NCI-H1048 (cell line): ENCODE measurements around the gene PDCD10.

Source experiments
- DNase-seq: peaks from one replicate; lab custom pipeline; 2025; lab: John Stamatoyannopoulos, UW

Gene PDCD10

DNA sequence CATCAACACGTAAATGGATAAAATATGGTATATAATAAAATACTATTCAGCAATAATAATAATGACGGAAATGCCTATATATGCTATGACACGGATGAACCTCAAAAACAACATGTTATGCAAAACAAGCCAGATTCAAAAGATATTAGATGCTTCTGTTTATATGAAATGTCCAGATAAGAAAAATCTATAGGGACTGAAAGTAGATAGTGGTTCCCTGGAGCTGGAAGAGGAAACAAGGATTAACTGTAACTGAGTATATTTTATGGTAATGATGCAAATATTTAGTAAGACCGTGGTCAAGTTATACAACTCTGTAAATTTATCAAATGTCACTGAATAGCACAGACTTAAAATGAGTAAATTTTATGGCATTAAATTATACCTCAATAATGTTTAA lies 55.2 kb downstream of the PDCD10 start:
- DNase-seq: no peak

GRCh38 chr3:167675848-167676247 lies 58.8 kb downstream of the PDCD10 start:
- no peak for DNase-seq

GRCh38 chr3:167673221-167673620 lies 61.5 kb downstream of the PDCD10 start:
- no peak for DNase-seq

GRCh38 chr3:167671878-167672427 lies 62.7 kb downstream of the PDCD10 start:
- no peak for DNase-seq

DNA sequence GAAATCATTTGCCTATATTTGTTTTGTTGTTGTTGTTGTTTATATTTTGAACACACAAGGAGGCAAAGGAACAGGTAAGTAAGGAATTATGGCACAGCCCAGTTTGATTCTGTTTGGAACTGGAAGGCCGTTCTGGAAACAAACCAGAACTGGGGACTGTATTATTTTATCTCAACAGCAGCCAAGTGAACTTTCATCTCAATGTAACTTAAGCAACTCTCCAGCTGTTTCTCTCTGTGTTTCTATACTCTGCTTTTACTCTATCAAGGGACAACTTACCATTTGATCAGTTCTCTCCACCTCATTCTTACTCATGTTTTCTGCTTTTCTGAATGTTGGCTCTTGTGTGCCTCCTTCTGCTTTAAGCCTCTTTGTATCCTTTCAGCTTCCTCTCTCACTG lies 65.0 kb downstream of the PDCD10 start:
- no peak for DNase-seq

GRCh38 chr3:167668651-167669050 lies 66.0 kb downstream of the PDCD10 start:
- no peak for DNase-seq

GRCh38 chr3:167666563-167666962 lies 68.1 kb downstream of the PDCD10 start:
- DNase-seq: no peak

DNA sequence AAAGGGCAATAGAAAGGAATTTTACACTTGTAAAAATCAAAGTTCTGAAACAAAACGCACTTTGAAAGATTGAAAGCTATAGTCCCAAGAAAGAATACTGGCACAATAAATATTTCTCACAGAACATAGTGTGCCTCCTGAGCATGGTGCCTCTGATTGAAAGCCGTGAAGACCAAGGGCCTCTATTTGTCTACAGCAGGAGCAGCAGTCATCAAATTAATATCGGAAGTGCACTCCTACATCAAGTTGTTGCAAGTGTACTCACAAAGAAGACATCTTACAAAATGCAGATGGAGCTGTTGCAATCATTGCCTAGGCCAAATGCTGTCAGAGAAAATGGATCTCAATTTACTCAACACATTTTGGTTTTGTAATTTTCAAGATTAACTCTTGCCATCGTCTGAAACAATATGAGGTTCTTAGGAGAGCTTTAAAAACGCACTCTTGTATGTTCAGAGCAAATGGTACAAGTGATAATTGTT lies 71.7 kb downstream of the PDCD10 start:
- DNase-seq: no peak

DNA sequence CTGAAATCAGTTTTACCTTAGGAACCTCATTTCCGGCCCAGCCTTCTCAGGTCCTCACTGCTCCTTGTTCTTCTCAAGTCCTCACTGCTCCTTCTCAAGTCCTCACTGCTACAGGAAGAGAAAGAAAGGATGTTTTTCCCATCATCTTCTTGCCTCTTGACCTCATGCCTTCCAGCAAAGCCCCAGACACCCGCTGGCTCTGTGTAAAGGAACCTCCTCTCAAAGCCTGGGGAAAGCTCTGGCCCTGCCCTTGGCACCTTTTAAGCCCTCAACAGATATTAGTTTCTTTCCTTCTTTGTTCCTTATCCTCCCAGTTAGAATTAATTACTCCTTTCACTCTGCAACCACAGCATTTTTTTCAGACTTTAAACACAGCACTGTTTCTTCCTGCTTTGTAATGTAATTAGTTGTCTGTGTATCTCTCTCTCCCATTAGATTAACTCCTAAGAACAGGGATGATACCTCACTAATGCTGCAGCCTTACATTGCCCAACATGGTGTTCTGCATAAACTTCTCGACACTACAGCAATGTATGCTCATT lies 76.9 kb downstream of the PDCD10 start:
- DNase-seq: no peak

- DNase-seq: no peak
Measured at GRCh38 chr3:167656821-167657220, 77.9 kb downstream of the PDCD10 start.

GRCh38 chr3:167653760-167654159 lies 80.9 kb downstream of the PDCD10 start, which contains the start of gene WDR49:
TSS of gene WDR49 (minus strand) at chr3:167653942. CDS start at chr3:167653425, 517 bp downstream.
- no peak for DNase-seq

GRCh38 chr3:167653155-167653554 lies 81.5 kb downstream of the PDCD10 start:
- DNase-seq: no peak

GRCh38 chr3:167651826-167652225 lies 82.9 kb downstream of the PDCD10 start:
- DNase-seq: no peak

GRCh38 chr3:167650459-167650858 lies 84.2 kb downstream of the PDCD10 start:
- DNase-seq: no peak

DNA sequence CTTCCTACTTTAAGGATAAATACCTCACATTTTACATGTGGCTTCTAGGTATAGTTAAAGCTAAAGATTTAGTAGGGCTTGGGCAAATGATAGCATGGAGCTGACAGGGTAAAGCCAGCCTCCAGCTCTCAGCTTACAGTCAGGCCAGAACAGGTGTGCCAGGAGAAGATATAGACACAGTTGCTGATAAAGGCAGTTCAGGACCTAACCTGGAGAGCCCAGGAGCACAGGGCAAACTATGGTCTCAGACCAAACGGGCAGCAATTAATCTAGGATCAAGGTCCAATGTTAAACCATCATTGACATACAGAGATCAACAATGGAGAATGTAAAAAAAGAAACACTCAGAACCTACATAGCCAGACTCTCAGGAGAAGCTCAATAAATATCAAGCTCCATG lies 84.9 kb downstream of the PDCD10 start:
- no peak for DNase-seq

GRCh38 chr3:167644611-167645010 lies 90.1 kb downstream of the PDCD10 start:
- DNase-seq: no peak
